Measurements from ENCODE around the gene C9orf40.

GRCh38 chr9:74951107-74951720 lies 1.5 kb downstream of the C9orf40 start:
- TF ChIP-seq CTCF (IDR thresholded peaks at IDR 0.05; ENCODE audit: insufficient read depth, low read length): no peak
- TF ChIP-seq POLR2AphosphoS5 (IDR thresholded peaks at IDR 0.05; ENCODE audit: low read depth): no peak
- no peak for TF ChIP-seq GABPA (IDR thresholded peaks at IDR 0.05; ENCODE audit: low read depth)
- no peak for TF ChIP-seq REST (IDR thresholded peaks at IDR 0.05; ENCODE audit: insufficient replicate concordance, low read depth)
- TF ChIP-seq SPI1 (IDR thresholded peaks at IDR 0.05; ENCODE audit: borderline replicate concordance, low read depth): no peak

All from HL-60 (cell line).